CD4-positive, CD25-positive, alpha-beta regulatory T cell (primary cell): Measurements from ENCODE around the gene RNU7-1. TPM values are rescaled to one million over a fixed set of nuclear protein-coding genes. Genes with fewer than 3 reads are reported as not detected.

Experiments
- ATAC-seq, 2 donors: fragments of 150-1000 bp; cut with Tn5 transposase; one replicate each; pipeline ENCODE4 v1.10.0; 2021; ENCODE audit warnings: low read depth in 2 of 2, moderate number of reproducible peaks in 2 of 2, moderate library complexity in 1 of 2
- DNase-seq, 3 donors: peaks; one replicate each; pipeline versions ENCODE4 v3.0.0 to v3.0.0-alpha.2; 2012 to 2022; ENCODE audit warnings: mixed read lengths in 1 of 3
- H3K27ac ChIP-seq: one replicate; pipeline ENCODE4 v1.7.0; 2013; ENCODE audit warnings: mild to moderate bottlenecking, low read length; ENCODE audit not compliant: insufficient read depth, poor library complexity, severe bottlenecking
- H3K27me3 ChIP-seq: one replicate; pipeline ENCODE4 v1.7.0; 2013; ENCODE audit warnings: low read length; ENCODE audit not compliant: control insufficient read depth, insufficient read depth
- H3K36me3 ChIP-seq: one replicate; pipeline ENCODE4 v1.7.0; 2013; ENCODE audit warnings: mild to moderate bottlenecking, low read length, moderate library complexity; ENCODE audit not compliant: control insufficient read depth, insufficient read depth
- H3K4me1 ChIP-seq: 2 replicates; pipeline ENCODE4 v1.7.0; 2013; ENCODE audit warnings: mild to moderate bottlenecking, low read length; ENCODE audit not compliant: insufficient read depth, control insufficient read depth, poor library complexity, severe bottlenecking
- H3K4me3 ChIP-seq: one replicate; pipeline ENCODE4 v1.7.0; 2013; ENCODE audit warnings: low read depth, mild to moderate bottlenecking, low read length, moderate library complexity
- H3K9me3 ChIP-seq, 2 experiments: 1 replicate in 1 of 2; 2 replicates in 1 of 2; pipeline ENCODE4 v1.7.0; 2013; ENCODE audit warnings: low read length in 2 of 2, mild to moderate bottlenecking in 1 of 2, moderate library complexity in 1 of 2; ENCODE audit not compliant: control insufficient read depth in 2 of 2
- H3K27ac Mint-ChIP-seq, 3 donors: one replicate each; pipeline ENCODE4 v1.8.0; 2020 to 2022; ENCODE audit warnings: mild to moderate bottlenecking in 3 of 3, mixed read lengths in 3 of 3, moderate library complexity in 2 of 3
- H3K27me3 Mint-ChIP-seq: one replicate; pipeline ENCODE4 v1.8.0; 2022; ENCODE audit warnings: mild to moderate bottlenecking, mixed read lengths
- H3K36me3 Mint-ChIP-seq: one replicate; pipeline ENCODE4 v1.8.0; 2020; ENCODE audit warnings: mixed read lengths
- H3K4me1 Mint-ChIP-seq, 4 donors: one replicate each; pipeline ENCODE4 v1.8.0; 2020 to 2022; ENCODE audit warnings: mixed read lengths in 4 of 4, mild to moderate bottlenecking in 1 of 4
- H3K4me3 Mint-ChIP-seq, 4 donors: one replicate each; pipeline ENCODE4 v1.8.0; 2020 to 2022; ENCODE audit warnings: mild to moderate bottlenecking in 4 of 4, mixed read lengths in 4 of 4, moderate library complexity in 3 of 4
- H3K9me3 Mint-ChIP-seq, 7 donors: one replicate each; pipeline ENCODE4 v1.8.0; 2020 to 2022; ENCODE audit warnings: mixed read lengths in 7 of 7, mild to moderate bottlenecking in 3 of 7, moderate library complexity in 2 of 7
- polyA plus RNA-seq, 4 donors: library from polyadenylated mRNA; unstranded; fragments of 300-500 nt; fragmentation: Illumina TruSeq; gene quantifications; one replicate each; pipeline ENCODE4 v1.2.3, GENCODE V29; 2021
- total RNA-seq: library from RNA; stranded (reverse); gene quantifications from one replicate; pipeline ENCODE4 v1.2.3, GENCODE V29; 2022

RNU7-1 gene
- total and polyA plus RNA-seq, 5 donors from 2014 or later, result not detected

- DNase-seq (no peak), ATAC-seq (no peak)
- peaks cover 34% of the 10 kb centered on the region for H3K4me1 ChIP-seq
- H3K9me3 Mint-ChIP-seq, result no peaks in the 10 kb centered on the region
- H3K4me3 ChIP-seq, result no peak overlapping the region
- no peaks in the 10 kb centered on the region for H3K9me3 ChIP-seq
- H3K4me3 Mint-ChIP-seq, result peak overlapping the region; percentile 84 to 94 (median 89)
- peaks cover 4 to 67% (median 28%) of the 10 kb centered on the region in 4 donors for H3K4me1 Mint-ChIP-seq
- peak overlapping the region; percentile 93 for H3K27ac ChIP-seq
- peak overlapping the region; percentile 91 to 97 (median 95) for H3K27ac Mint-ChIP-seq
- H3K36me3 ChIP-seq, result peaks cover 5% of the 10 kb centered on the region
- H3K36me3 Mint-ChIP-seq, result peaks cover 12% of the 10 kb centered on the region
- no peaks in the 10 kb centered on the region for H3K27me3 Mint-ChIP-seq
- H3K27me3 ChIP-seq, result no peaks in the 10 kb centered on the region
These were observed 7.4 kb upstream of the RNU7-1 start for GRCh38 chr12:6936194-6936635.

- Mint-ChIP-seq H3K4me3 (peak overlapping the region; percentile 84 to 94 (median 89)), H3K36me3 (peaks cover 12% of the 10 kb centered on the region), H3K27ac (peak overlapping the region; percentile 91 to 97 (median 95)), H3K4me1 (peaks cover 4 to 64% (median 28%) of the 10 kb centered on the region in 4 donors), H3K27me3 (no peaks in the 10 kb centered on the region), H3K9me3 (no peaks in the 10 kb centered on the region)
- peak overlapping the region; percentile 93 for H3K27ac ChIP-seq
- H3K9me3 ChIP-seq, result no peaks in the 10 kb centered on the region
- H3K4me1 ChIP-seq, result peaks cover 34% of the 10 kb centered on the region
- ATAC-seq (no peak), DNase-seq (peak; percentile 48 to 71 (median 57))
- H3K4me3 ChIP-seq, result peak overlapping the region; percentile 41
- H3K27me3 ChIP-seq, result no peaks in the 10 kb centered on the region
- H3K36me3 ChIP-seq, result peaks cover 5% of the 10 kb centered on the region
These were observed 6.8 kb upstream of the RNU7-1 start for GRCh38 chr12:6936636-6937480.

GRCh38 chr12:6937481-6938352 lies 5.9 kb upstream of the RNU7-1 start:
- Mint-ChIP-seq H3K27me3 (no peaks in the 10 kb centered on the region), H3K4me1 (peaks cover 3 to 61% (median 22%) of the 10 kb centered on the region in 4 donors), H3K9me3 (no peaks in the 10 kb centered on the region), H3K4me3 (peak overlapping the region; percentile 84 to 94 (median 89)), H3K27ac (peak overlapping the region; percentile 91 to 97 (median 97)), H3K36me3 (peaks cover 12% of the 10 kb centered on the region)
- peaks cover 5% of the 10 kb centered on the region for H3K36me3 ChIP-seq
- DNase-seq (peak; percentile 89 to 97 (median 94)), ATAC-seq (peak; percentile 95 to 96)
- H3K4me1 ChIP-seq, result peaks cover 30% of the 10 kb centered on the region
- H3K27ac ChIP-seq, result peak overlapping the region; percentile 93
- H3K27me3 ChIP-seq, result no peaks in the 10 kb centered on the region
- peak overlapping the region; percentile 44 for H3K4me3 ChIP-seq
- H3K9me3 ChIP-seq, result no peaks in the 10 kb centered on the region

DNA sequence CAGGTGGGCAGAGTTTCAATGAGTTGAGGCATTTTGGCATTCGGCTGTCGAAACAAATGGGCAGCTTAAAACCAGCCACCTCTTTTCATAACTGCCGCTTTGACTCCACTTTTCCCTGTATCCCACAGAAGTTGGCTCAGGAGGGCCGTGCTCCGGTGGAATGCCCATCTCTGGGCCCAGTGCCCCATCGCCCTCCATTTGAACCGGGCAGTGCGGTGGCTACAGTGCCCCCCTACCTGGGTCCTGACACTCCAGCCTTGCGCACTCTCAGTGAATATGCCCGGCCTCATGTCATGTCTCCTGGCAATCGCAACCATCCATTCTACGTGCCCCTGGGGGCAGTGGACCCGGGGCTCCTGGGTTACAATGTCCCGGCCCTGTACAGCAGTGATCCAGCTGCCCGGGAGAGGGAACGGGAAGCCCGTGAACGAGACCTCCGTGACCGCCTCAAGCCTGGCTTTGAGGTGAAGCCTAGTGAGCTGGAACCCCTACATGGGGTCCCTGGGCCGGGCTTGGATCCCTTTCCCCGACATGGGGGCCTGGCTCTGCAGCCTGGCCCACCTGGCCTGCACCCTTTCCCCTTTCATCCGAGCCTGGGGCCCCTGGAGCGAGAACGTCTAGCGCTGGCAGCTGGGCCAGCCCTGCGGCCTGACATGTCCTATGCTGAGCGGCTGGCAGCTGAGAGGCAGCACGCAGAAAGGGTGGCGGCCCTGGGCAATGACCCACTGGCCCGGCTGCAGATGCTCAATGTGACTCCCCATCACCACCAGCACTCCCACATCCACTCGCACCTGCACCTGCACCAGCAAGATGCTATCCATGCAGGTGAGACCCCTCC lies 5.0 kb upstream of the RNU7-1 start:
- Histone ChIP-seq H3K9me3 (no peaks in the 10 kb centered on the region), H3K36me3 (peaks cover 5% of the 10 kb centered on the region), H3K4me1 (peaks cover 38% of the 10 kb centered on the region), H3K27ac (peak overlapping the region; percentile 93), H3K4me3 (peak overlapping the region; percentile 44), H3K27me3 (no peaks in the 10 kb centered on the region)
- no peaks in the 10 kb centered on the region for H3K9me3 Mint-ChIP-seq
- H3K27me3 Mint-ChIP-seq, result no peaks in the 10 kb centered on the region
- H3K4me1 Mint-ChIP-seq, result peaks cover 3 to 64% (median 21%) of the 10 kb centered on the region in 4 donors
- peak overlapping the region in 3 of 4 donors; percentile 84 to 90 (median 88) for H3K4me3 Mint-ChIP-seq
- ATAC-seq, result no peak
- H3K36me3 Mint-ChIP-seq, result peaks cover 12% of the 10 kb centered on the region
- peak overlapping the region; percentile 77 to 97 (median 94) for H3K27ac Mint-ChIP-seq
- DNase-seq, result no peak

DNA sequence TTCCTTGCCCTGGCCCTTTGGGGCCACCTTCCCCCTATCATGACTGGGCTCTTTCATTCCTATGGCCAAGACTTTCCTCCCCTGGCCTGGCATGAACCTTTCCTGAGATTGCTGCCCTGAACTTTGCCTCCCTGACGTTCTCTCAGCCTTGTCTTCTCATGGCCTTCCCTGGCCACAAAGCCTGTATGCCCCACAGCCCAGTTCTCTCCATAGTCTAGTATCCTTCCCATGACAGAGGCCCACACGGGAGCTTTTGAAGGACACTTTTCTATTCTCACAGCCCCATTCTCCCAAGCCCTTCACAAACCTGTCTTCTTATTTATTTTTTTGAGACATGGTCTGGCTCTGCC lies 4.5 kb upstream of the RNU7-1 start:
- no peaks in the 10 kb centered on the region for H3K27me3 Mint-ChIP-seq
- H3K4me3 ChIP-seq, result no peak overlapping the region
- H3K4me1 Mint-ChIP-seq, result peaks cover 6 to 59% (median 18%) of the 10 kb centered on the region in 4 donors
- peak overlapping the region; percentile 70 to 94 (median 77) for H3K27ac Mint-ChIP-seq
- H3K36me3 ChIP-seq, result peaks cover 5% of the 10 kb centered on the region
- no peaks in the 10 kb centered on the region for H3K27me3 ChIP-seq
- H3K27ac ChIP-seq, result no peak overlapping the region
- peaks cover 9% of the 10 kb centered on the region for H3K36me3 Mint-ChIP-seq
- DNase-seq (no peak), ATAC-seq (no peak)
- H3K9me3 Mint-ChIP-seq, result no peaks in the 10 kb centered on the region
- no peaks in the 10 kb centered on the region for H3K9me3 ChIP-seq
- peaks cover 44% of the 10 kb centered on the region for H3K4me1 ChIP-seq
- H3K4me3 Mint-ChIP-seq, result peak overlapping the region in 3 of 4 donors; percentile 39 to 67 (median 61)

DNA sequence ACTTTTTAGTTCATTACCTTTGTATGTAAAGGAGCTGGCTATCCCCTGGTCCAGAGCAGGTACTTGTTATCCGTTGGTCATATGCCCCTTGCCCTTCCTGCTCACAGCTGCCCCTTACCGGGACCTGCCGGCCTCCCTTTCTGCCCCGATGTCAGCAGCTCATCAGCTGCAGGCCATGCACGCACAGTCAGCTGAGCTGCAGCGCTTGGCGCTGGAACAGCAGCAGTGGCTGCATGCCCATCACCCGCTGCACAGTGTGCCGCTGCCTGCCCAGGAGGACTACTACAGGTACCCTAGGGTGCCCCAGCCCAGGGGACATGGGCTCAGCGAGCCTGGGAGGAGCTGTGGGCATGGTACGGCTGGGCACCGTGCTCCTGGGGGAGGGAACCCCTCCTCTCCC lies 2.3 kb upstream of the RNU7-1 start:
- no peak overlapping the region for H3K4me3 ChIP-seq
- peaks cover 59% of the 10 kb centered on the region for H3K4me1 ChIP-seq
- H3K27ac ChIP-seq, result no peak overlapping the region
- H3K36me3 ChIP-seq, result no peaks in the 10 kb centered on the region
- no peaks in the 10 kb centered on the region for H3K27me3 Mint-ChIP-seq
- no peak for ATAC-seq
- peaks cover 6 to 63% (median 19%) of the 10 kb centered on the region in 4 donors for H3K4me1 Mint-ChIP-seq
- no peak for DNase-seq
- no peaks in the 10 kb centered on the region for H3K9me3 Mint-ChIP-seq
- H3K9me3 ChIP-seq, result no peaks in the 10 kb centered on the region
- no peaks in the 10 kb centered on the region for H3K36me3 Mint-ChIP-seq
- H3K4me3 Mint-ChIP-seq, result peak overlapping the region in 2 of 4 donors; percentile 59 to 83
- H3K27ac Mint-ChIP-seq, result peak overlapping the region in 2 of 3 donors; percentile 52 to 63
- no peaks in the 10 kb centered on the region for H3K27me3 ChIP-seq

GRCh38 chr12:6941782-6942181 lies 1.8 kb upstream of the RNU7-1 start:
- H3K4me1 Mint-ChIP-seq, result peaks cover 6 to 63% (median 19%) of the 10 kb centered on the region in 4 donors
- Histone ChIP-seq H3K9me3 (no peaks in the 10 kb centered on the region), H3K27me3 (no peaks in the 10 kb centered on the region), H3K4me1 (peaks cover 59% of the 10 kb centered on the region), H3K36me3 (no peaks in the 10 kb centered on the region), H3K4me3 (no peak overlapping the region), H3K27ac (no peak overlapping the region)
- ATAC-seq (no peak), DNase-seq (no peak)
- H3K27me3 Mint-ChIP-seq, result no peaks in the 10 kb centered on the region
- H3K36me3 Mint-ChIP-seq, result no peaks in the 10 kb centered on the region
- H3K4me3 Mint-ChIP-seq, result peak overlapping the region in 1 of 4 donors; percentile 88
- H3K9me3 Mint-ChIP-seq, result no peaks in the 10 kb centered on the region
- H3K27ac Mint-ChIP-seq, result peak overlapping the region in 1 of 3 donors; percentile 97
